Right lobe of liver (tissue), 4 donors: Measurements from ENCODE around the gene NFATC4.

Source experiments
- POLR2A ChIP-seq: fragments of 450-650 bp; IDR thresholded peaks from one replicate; pipeline ENCODE4 v1.6.1; 2017; ENCODE audit warnings: antibody characterized with exemption, mild to moderate bottlenecking
- TF ChIP-seq, protein P1 (sequence below), 4 donors: fragments of 200-600 bp in 3 of 4; fragments of 450-650 bp in 1 of 4; IDR thresholded peaks; one replicate each; pipeline versions ENCODE4 v1.5.1 to v1.8.0; 2016 to 2022; ENCODE audit warnings: antibody characterized with exemption in 4 of 4, mild to moderate bottlenecking in 2 of 4
- donor health status: DM: no; HTN: no; CAD: no.
- donor health status: DM: no; HTN: no; CAD: no.
- donor health status: DM: no; HTN: yes; CAD: no.

GRCh38 chr14:24409956-24410355, 42.0 kb downstream of the NFATC4 start:
- TF ChIP-seq, protein P1, sequence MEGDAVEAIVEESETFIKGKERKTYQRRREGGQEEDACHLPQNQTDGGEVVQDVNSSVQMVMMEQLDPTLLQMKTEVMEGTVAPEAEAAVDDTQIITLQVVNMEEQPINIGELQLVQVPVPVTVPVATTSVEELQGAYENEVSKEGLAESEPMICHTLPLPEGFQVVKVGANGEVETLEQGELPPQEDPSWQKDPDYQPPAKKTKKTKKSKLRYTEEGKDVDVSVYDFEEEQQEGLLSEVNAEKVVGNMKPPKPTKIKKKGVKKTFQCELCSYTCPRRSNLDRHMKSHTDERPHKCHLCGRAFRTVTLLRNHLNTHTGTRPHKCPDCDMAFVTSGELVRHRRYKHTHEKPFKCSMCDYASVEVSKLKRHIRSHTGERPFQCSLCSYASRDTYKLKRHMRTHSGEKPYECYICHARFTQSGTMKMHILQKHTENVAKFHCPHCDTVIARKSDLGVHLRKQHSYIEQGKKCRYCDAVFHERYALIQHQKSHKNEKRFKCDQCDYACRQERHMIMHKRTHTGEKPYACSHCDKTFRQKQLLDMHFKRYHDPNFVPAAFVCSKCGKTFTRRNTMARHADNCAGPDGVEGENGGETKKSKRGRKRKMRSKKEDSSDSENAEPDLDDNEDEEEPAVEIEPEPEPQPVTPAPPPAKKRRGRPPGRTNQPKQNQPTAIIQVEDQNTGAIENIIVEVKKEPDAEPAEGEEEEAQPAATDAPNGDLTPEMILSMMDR (IDR thresholded peaks at IDR 0.05): no peak
- TF ChIP-seq POLR2A: no peak
